ENCODE data around the gene CARM1.
A peak's percentile ranks its signal among the peaks of the same experiment; 100 is the strongest.
"Not testable (repeated sequence)": the region's sequence is repeated elsewhere in the genome, so short reads cannot be mapped to it uniquely, and the experiment has no call there.

Gene CARM1

DNA sequence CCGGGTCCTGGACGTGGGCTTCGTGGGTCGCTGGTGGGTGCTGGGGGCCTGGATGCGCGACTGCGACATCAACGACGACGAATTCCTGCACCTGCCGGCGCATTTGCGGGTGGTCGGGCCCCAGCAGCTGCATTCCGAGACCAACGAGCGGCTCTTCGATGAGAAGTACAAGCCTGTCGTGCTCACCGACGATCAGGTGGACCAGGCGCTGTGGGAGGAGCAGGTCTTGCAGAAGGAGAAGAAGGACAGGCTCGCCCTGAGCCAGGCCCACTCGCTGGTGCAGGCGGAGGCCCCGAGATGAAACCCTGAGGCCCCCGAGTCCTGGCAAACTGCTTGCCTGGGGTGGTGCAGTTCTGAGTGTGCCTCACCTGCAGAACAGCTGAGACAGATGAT lies 58.0 kb downstream of the CARM1 start:
- Histone ChIP-seq H3K4me3 (ENCODE audit: insufficient read depth, low read depth, low read length, poor library complexity, severe bottlenecking) (peak overlapping the region; percentile 69), H3K36me3 (ENCODE audit: control insufficient read depth, insufficient read depth, low read length) (peaks cover 8% of the 10 kb centered on the region), H3K9me3 (ENCODE audit: control insufficient read depth, low read length) (no peaks in the 10 kb centered on the region), H3K4me1 (ENCODE audit: control insufficient read depth, insufficient read depth, low read length, poor library complexity, severe bottlenecking) (peaks cover 15% of the 10 kb centered on the region), H3K27ac (ENCODE audit: insufficient read depth, low read length, poor library complexity, severe bottlenecking) (peak overlapping the region; percentile 75), H3K27me3 (replicated peaks; ENCODE audit: control insufficient read depth, insufficient read depth, low read length, poor library complexity, severe bottlenecking) (no peaks in the 10 kb centered on the region)
- no peak for DNase-seq

- Histone ChIP-seq H3K27ac (ENCODE audit: insufficient read depth, low read length, poor library complexity, severe bottlenecking) (no peak overlapping the region), H3K27me3 (replicated peaks; ENCODE audit: control insufficient read depth, insufficient read depth, low read length, poor library complexity, severe bottlenecking) (no peaks in the 10 kb centered on the region), H3K4me1 (ENCODE audit: control insufficient read depth, insufficient read depth, low read length, poor library complexity, severe bottlenecking) (no peaks in the 10 kb centered on the region), H3K4me3 (ENCODE audit: insufficient read depth, low read depth, low read length, poor library complexity, severe bottlenecking) (no peak overlapping the region), H3K36me3 (ENCODE audit: control insufficient read depth, insufficient read depth, low read length) (peaks cover 5% of the 10 kb centered on the region), H3K9me3 (ENCODE audit: control insufficient read depth, low read length) (no peaks in the 10 kb centered on the region)
- DNase-seq: no peak
Measured at GRCh38 chr19:10935371-10936059, 64.2 kb downstream of the CARM1 start.

- Histone ChIP-seq H3K9me3 (ENCODE audit: control insufficient read depth, low read length) (no peaks in the 10 kb centered on the region), H3K4me3 (ENCODE audit: insufficient read depth, low read depth, low read length, poor library complexity, severe bottlenecking) (no peak overlapping the region), H3K27ac (ENCODE audit: insufficient read depth, low read length, poor library complexity, severe bottlenecking) (no peak overlapping the region), H3K36me3 (ENCODE audit: control insufficient read depth, insufficient read depth, low read length) (peaks cover 5% of the 10 kb centered on the region), H3K27me3 (replicated peaks; ENCODE audit: control insufficient read depth, insufficient read depth, low read length, poor library complexity, severe bottlenecking) (no peaks in the 10 kb centered on the region), H3K4me1 (ENCODE audit: control insufficient read depth, insufficient read depth, low read length, poor library complexity, severe bottlenecking) (no peaks in the 10 kb centered on the region)
- peak in 1 of 3 donors; percentile 21 for DNase-seq
Measured at GRCh38 chr19:10936661-10937084, 65.3 kb downstream of the CARM1 start.

DNA sequence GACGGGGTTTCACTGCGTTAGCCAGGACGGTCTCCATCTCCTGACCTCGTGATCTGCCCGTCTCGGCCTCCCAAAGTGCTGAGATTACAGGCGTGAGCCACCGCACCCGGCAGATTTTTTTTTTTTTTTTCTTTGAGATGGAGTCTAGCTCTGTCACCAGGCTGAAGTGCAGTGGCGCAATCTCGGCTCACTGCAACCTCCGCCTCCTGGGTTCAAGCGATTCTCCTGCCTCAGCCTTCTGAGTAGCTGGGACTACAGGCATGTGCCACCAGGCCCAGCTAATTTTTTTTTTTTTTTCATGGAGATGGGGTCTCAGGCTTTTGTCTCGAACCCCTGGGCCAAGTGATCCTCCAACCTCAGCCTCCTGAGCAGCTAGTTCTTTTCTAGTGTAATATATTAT lies 70.3 kb downstream of the CARM1 start:
- H3K9me3 ChIP-seq (ENCODE audit: control insufficient read depth, low read length); DNase-seq; H3K4me3 ChIP-seq (ENCODE audit: insufficient read depth, low read depth, low read length, poor library complexity, severe bottlenecking); H3K27ac ChIP-seq (ENCODE audit: insufficient read depth, low read length, poor library complexity, severe bottlenecking); H3K36me3 ChIP-seq (ENCODE audit: control insufficient read depth, insufficient read depth, low read length); H3K27me3 ChIP-seq (replicated peaks; ENCODE audit: control insufficient read depth, insufficient read depth, low read length, poor library complexity, severe bottlenecking); H3K4me1 ChIP-seq (ENCODE audit: control insufficient read depth, insufficient read depth, low read length, poor library complexity, severe bottlenecking): not testable (repeated sequence)

DNA sequence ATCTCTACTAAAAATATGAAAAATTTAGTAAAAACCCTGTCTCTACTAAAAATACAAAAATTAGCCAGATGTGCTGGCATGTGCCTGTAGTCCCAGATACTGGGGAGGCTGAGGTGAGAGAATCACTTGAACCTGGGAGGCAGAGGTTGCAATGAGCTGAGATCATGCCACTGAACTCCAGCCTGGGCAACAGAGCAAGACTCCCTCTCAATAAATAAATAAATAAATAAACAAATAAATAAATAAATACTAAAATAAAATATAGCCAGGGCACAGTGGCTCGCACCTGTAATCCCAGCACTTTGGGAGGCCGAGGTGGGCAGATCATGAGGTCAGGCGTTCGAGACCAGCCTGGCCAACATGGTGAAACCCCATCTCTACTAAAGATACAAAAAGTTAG lies 72.1 kb downstream of the CARM1 start:
- H3K4me3 ChIP-seq (ENCODE audit: insufficient read depth, low read depth, low read length, poor library complexity, severe bottlenecking); H3K9me3 ChIP-seq (ENCODE audit: control insufficient read depth, low read length); DNase-seq; H3K36me3 ChIP-seq (ENCODE audit: control insufficient read depth, insufficient read depth, low read length); H3K4me1 ChIP-seq (ENCODE audit: control insufficient read depth, insufficient read depth, low read length, poor library complexity, severe bottlenecking); H3K27ac ChIP-seq (ENCODE audit: insufficient read depth, low read length, poor library complexity, severe bottlenecking); H3K27me3 ChIP-seq (replicated peaks; ENCODE audit: control insufficient read depth, insufficient read depth, low read length, poor library complexity, severe bottlenecking): not testable (repeated sequence)

DNA sequence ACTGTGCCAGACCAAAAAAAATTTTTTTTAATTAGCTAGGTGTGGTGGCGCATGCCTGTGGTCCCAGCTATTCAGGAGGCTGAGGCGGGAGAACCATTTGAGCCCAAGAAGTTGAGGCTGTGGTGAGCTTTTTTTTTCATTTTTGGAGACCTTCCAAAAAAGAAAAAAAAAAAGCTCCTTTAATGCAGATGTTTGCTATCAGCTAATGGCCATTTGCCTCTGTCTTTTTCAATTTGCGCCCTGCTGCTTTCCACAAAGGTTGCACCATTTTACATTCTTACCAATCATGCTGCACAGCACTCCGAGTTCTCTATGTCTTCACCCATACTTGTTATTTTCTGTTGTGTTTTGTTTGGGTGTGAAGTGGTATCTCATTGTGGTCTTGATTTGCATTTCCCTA lies 73.9 kb downstream of the CARM1 start:
- Histone ChIP-seq H3K27me3 (replicated peaks; ENCODE audit: control insufficient read depth, insufficient read depth, low read length, poor library complexity, severe bottlenecking) (no peaks in the 10 kb centered on the region), H3K36me3 (ENCODE audit: control insufficient read depth, insufficient read depth, low read length) (no peaks in the 10 kb centered on the region), H3K9me3 (ENCODE audit: control insufficient read depth, low read length) (no peaks in the 10 kb centered on the region), H3K4me1 (ENCODE audit: control insufficient read depth, insufficient read depth, low read length, poor library complexity, severe bottlenecking) (no peaks in the 10 kb centered on the region), H3K4me3 (ENCODE audit: insufficient read depth, low read depth, low read length, poor library complexity, severe bottlenecking) (no peak overlapping the region), H3K27ac (ENCODE audit: insufficient read depth, low read length, poor library complexity, severe bottlenecking) (no peak overlapping the region)
- no peak for DNase-seq

DNA sequence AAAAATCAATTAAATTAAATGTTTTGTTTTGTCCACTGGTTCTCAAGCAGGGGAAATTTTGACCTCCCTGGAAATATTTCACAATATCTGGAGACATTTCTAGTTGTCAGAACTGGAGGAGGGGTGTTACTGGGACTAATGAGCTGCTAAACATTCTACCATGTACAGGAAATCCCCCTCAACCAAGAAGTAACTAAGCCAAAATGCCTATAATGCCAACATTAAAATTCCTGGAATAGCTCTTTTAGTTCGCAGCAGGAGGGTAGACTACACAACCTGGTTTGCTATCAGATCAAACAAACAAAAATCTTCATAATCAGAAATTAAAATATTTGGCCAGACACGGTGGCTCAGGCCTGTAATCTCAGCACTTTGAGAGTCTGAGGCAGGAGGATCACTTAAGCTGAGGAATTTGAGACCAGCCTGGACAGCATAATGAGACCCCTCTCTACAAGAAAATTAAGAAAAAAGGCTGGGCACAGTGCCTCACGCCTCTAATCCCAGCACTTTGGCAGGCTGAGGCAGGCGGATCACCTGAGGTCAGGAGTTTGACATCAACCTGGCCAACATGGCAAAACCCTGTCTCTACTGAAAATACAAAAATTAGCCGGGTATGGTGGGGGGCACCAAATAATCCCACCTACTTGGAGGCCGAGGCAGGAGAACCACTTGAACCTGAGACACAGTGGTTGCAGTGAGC lies 75.8 kb downstream of the CARM1 start:
- Histone ChIP-seq H3K4me1 (ENCODE audit: control insufficient read depth, insufficient read depth, low read length, poor library complexity, severe bottlenecking) (no peaks in the 10 kb centered on the region), H3K36me3 (ENCODE audit: control insufficient read depth, insufficient read depth, low read length) (no peaks in the 10 kb centered on the region), H3K27ac (ENCODE audit: insufficient read depth, low read length, poor library complexity, severe bottlenecking) (no peak overlapping the region), H3K27me3 (replicated peaks; ENCODE audit: control insufficient read depth, insufficient read depth, low read length, poor library complexity, severe bottlenecking) (no peaks in the 10 kb centered on the region), H3K9me3 (ENCODE audit: control insufficient read depth, low read length) (no peaks in the 10 kb centered on the region), H3K4me3 (ENCODE audit: insufficient read depth, low read depth, low read length, poor library complexity, severe bottlenecking) (no peak overlapping the region)
- DNase-seq: no peak

DNA sequence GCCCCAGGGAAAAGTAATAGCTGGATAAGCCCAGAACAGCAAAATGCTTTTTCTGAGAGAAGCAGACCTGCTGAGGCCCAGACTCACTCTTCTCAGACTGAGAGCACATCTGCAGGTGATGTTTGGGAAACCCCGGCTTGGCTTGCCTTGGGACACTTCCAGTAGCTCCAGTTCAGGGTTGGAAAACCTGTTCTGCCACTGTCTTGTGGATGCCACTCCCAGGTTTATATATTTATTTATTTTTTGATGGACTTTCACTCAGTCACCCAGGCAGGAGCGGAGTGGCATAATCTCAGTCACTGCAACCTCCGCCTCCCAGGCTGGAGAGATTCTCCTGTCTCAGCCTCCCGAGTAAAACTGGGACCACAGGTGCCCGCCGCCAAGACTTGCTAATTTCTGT lies 81.5 kb downstream of the CARM1 start:
- no peaks in the 10 kb centered on the region for H3K36me3 ChIP-seq (ENCODE audit: control insufficient read depth, insufficient read depth, low read length)
- no peaks in the 10 kb centered on the region for H3K27me3 ChIP-seq (replicated peaks; ENCODE audit: control insufficient read depth, insufficient read depth, low read length, poor library complexity, severe bottlenecking)
- DNase-seq: no peak
- no peak overlapping the region for H3K4me3 ChIP-seq (ENCODE audit: insufficient read depth, low read depth, low read length, poor library complexity, severe bottlenecking)
- no peaks in the 10 kb centered on the region for H3K9me3 ChIP-seq (ENCODE audit: control insufficient read depth, low read length)
- no peaks in the 10 kb centered on the region for H3K4me1 ChIP-seq (ENCODE audit: control insufficient read depth, insufficient read depth, low read length, poor library complexity, severe bottlenecking)
- no peak overlapping the region for H3K27ac ChIP-seq (ENCODE audit: insufficient read depth, low read length, poor library complexity, severe bottlenecking)

DNA sequence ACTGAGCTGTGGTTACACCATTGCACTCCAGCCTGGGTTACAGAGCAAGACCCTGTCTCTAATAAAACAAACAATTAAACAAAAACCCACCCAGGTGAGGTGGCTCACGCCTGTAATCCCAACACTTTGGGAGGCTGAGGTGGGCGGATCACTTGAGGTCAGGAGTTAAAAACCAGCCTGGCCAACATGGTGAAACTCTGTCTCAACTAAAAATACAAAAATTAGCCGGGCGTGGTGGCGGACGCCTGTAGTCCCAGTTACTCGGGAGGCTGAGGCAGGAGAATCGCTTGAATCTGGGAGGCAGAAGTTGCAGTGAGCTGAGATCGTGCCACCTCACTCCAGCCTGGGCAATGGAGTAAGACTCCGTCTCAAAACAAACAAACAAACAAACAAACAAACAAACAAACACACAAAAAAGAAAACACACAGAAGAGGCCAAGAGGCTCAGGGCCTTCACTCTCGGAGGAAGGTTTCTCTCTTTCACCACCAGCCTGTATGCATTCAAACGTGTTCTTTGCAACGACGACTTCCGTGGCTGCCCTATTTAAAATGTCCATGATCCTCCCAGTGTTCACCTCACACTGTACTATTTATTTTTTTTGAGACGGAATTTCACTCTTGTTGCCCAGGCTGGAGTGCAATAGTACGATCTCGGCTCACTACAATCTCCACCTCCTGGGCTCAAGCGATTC lies 88.1 kb downstream of the CARM1 start:
- not testable (repeated sequence) for H3K36me3 ChIP-seq (ENCODE audit: control insufficient read depth, insufficient read depth, low read length); DNase-seq; H3K4me3 ChIP-seq (ENCODE audit: insufficient read depth, low read depth, low read length, poor library complexity, severe bottlenecking); H3K9me3 ChIP-seq (ENCODE audit: control insufficient read depth, low read length); H3K27ac ChIP-seq (ENCODE audit: insufficient read depth, low read length, poor library complexity, severe bottlenecking); H3K27me3 ChIP-seq (replicated peaks; ENCODE audit: control insufficient read depth, insufficient read depth, low read length, poor library complexity, severe bottlenecking)
- peaks cover 15% of the 10 kb centered on the region for H3K4me1 ChIP-seq (ENCODE audit: control insufficient read depth, insufficient read depth, low read length, poor library complexity, severe bottlenecking)

Measured in effector memory CD4-positive, alpha-beta T cell (primary cell).